ENCODE results near the gene ZC3H12D.

- TF ChIP-seq GATA3 (IDR thresholded peaks at IDR 0.05; ENCODE audit: low read depth, low read length) = no peak
- no peak for TF ChIP-seq GATA2 (IDR thresholded peaks at IDR 0.05; ENCODE audit: low read depth, low read length)
Measured at GRCh38 chr6:149441740-149442139, 43.1 kb downstream of the ZC3H12D start.

Measured in SH-SY5Y (cell line).